HepG2 (cell line): Measurements from ENCODE around the gene NCOA3. TPM values are rescaled to one million over a fixed set of nuclear protein-coding genes. Genes with fewer than 3 reads are reported as not detected.
A peak's percentile ranks its signal among the peaks of the same experiment; 100 is the strongest.

Experiments used
- BRCA1 ChIP-seq: sonication (generic); formaldehyde crosslinking; IDR thresholded peaks from 2 replicates; pipeline ENCODE4 v1.4.0; 2020; ENCODE audit warnings: missing genetic modification reagents
- FOXA3 ChIP-seq: IDR thresholded peaks from 2 replicates; pipeline ENCODE4 v1.6.1; 2016; ENCODE audit warnings: missing genetic modification reagents, missing compliant biosample characterization
- FOXM1 ChIP-seq: sonication (generic); formaldehyde crosslinking; IDR thresholded peaks from 2 replicates; pipeline ENCODE4 v1.5.0; 2020; ENCODE audit warnings: missing genetic modification reagents
- JUN ChIP-seq: sonication (generic); formaldehyde crosslinking; IDR thresholded peaks from 2 replicates; pipeline ENCODE4 v1.4.0; 2020; ENCODE audit warnings: mild to moderate bottlenecking, missing genetic modification reagents
- KLF15 ChIP-seq: sonication (generic); formaldehyde crosslinking; IDR thresholded peaks from 2 replicates; pipeline ENCODE4 v1.8.1; 2023; ENCODE audit warnings: borderline replicate concordance, mild to moderate bottlenecking, inconsistent platforms, missing genetic modification reagents, mixed read lengths
- KLF16 ChIP-seq, 2 experiments: sonication (generic) in 1 of 2; formaldehyde crosslinking in 1 of 2; IDR thresholded peaks; 2 replicates each; pipeline versions ENCODE4 v1.6.1 to v1.8.0; 2016 to 2023; ENCODE audit warnings: missing genetic modification reagents in 2 of 2, missing compliant biosample characterization in 1 of 2
- MED8 ChIP-seq: sonication (generic); formaldehyde crosslinking; IDR thresholded peaks from 2 replicates; pipeline ENCODE4 v1.8.1; 2023; ENCODE audit warnings: mild to moderate bottlenecking, missing genetic modification reagents; ENCODE audit not compliant: insufficient replicate concordance
- MXD4 ChIP-seq: IDR thresholded peaks from 2 replicates; pipeline ENCODE4 v1.6.1; 2016; ENCODE audit warnings: mild to moderate bottlenecking, missing biosample characterization, missing genetic modification reagents
- MXI1 ChIP-seq: IDR thresholded peaks from 3 replicates; pipeline ENCODE4 v1.6.1; 2012; ENCODE audit warnings: low read depth, low read length, inconsistent platforms, borderline replicate concordance
- NCOA2 ChIP-seq: sonication (generic); formaldehyde crosslinking; IDR thresholded peaks from 2 replicates; pipeline ENCODE4 v1.8.0; 2022; ENCODE audit warnings: inconsistent platforms
- PBX2 ChIP-seq: IDR thresholded peaks from 2 replicates; pipeline ENCODE4 v1.6.1; 2016; ENCODE audit warnings: control low read depth
- POLR2A ChIP-seq, 2 experiments: IDR thresholded peaks; 2 replicates each; pipeline ENCODE4 v1.6.1; 2011; ENCODE audit warnings: low read depth in 2 of 2, low read length in 2 of 2, mild to moderate bottlenecking in 1 of 2, moderate library complexity in 1 of 2; ENCODE audit not compliant: insufficient read depth in 1 of 2
- SMARCC2 ChIP-seq: fragments of 450-650 bp; IDR thresholded peaks from 2 replicates; pipeline ENCODE4 v1.6.1; 2017; ENCODE audit warnings: antibody characterized with exemption, mild to moderate bottlenecking
- SMC3 ChIP-seq: IDR thresholded peaks from 2 replicates; pipeline ENCODE4 v1.6.1; 2011; ENCODE audit warnings: low read length, improper control_type of control experiment
- SP5 ChIP-seq: IDR thresholded peaks from 2 replicates; pipeline ENCODE4 v1.6.1; 2016; ENCODE audit warnings: low read depth, borderline replicate concordance
- SRSF1 ChIP-seq: fragments of 200-400 bp; formaldehyde crosslinking; optimal IDR thresholded peaks from 2 replicates; pipeline ENCODE3; 2017; ENCODE audit warnings: mild to moderate bottlenecking, low read depth, low read length, moderate library complexity
- TMF1 ChIP-seq: sonication (generic); formaldehyde crosslinking; IDR thresholded peaks from 2 replicates; pipeline ENCODE4 v1.8.1; 2022; ENCODE audit warnings: low read depth, missing genetic modification reagents
- YEATS4 ChIP-seq: sonication (generic); formaldehyde crosslinking; IDR thresholded peaks from 2 replicates; pipeline ENCODE4 v1.4.0; 2020; ENCODE audit warnings: missing genetic modification reagents, borderline replicate concordance
- ZNF143 ChIP-seq: sonication (generic); formaldehyde crosslinking; IDR thresholded peaks from 2 replicates; pipeline ENCODE4 v1.4.0; 2020; ENCODE audit warnings: missing genetic modification reagents
- ZNF501 ChIP-seq: sonication (generic); formaldehyde crosslinking; IDR thresholded peaks from 2 replicates; pipeline ENCODE4 v1.5.1; 2020; ENCODE audit warnings: mild to moderate bottlenecking, moderate library complexity, missing genetic modification reagents
- ZNF530 ChIP-seq: sonication (generic); formaldehyde crosslinking; IDR thresholded peaks from 2 replicates; pipeline ENCODE4 v1.5.0; 2020; ENCODE audit warnings: low read depth, mild to moderate bottlenecking, missing genetic modification reagents
- ZNF580 ChIP-seq: IDR thresholded peaks from 2 replicates; pipeline ENCODE4 v1.6.1; 2016; ENCODE audit warnings: low read depth, borderline replicate concordance
- ZNF691 ChIP-seq: sonication (generic); formaldehyde crosslinking; IDR thresholded peaks from 2 replicates; pipeline ENCODE4 v1.4.0; 2020; ENCODE audit warnings: missing genetic modification reagents, low read depth, mild to moderate bottlenecking, borderline replicate concordance
- ZNF879 ChIP-seq: sonication (generic); formaldehyde crosslinking; IDR thresholded peaks from 2 replicates; pipeline ENCODE4 v1.8.1; 2023; ENCODE audit warnings: missing genetic modification reagents
- ZNF891 ChIP-seq: sonication (generic); formaldehyde crosslinking; IDR thresholded peaks from 2 replicates; pipeline ENCODE4 v1.5.0; 2020; ENCODE audit warnings: mild to moderate bottlenecking, missing genetic modification reagents
- ZSCAN9 ChIP-seq: IDR thresholded peaks from 2 replicates; pipeline ENCODE4 v1.6.1; 2016; ENCODE audit warnings: borderline replicate concordance
- polyA plus RNA-seq, 8 experiments: library from polyadenylated mRNA; depleted of rRNA in 3 of 8; stranded (reverse) in 7 of 8; unstranded in 1 of 8; fragments of >200 nt; fragmentation: Illumina TruSeq in 4 of 8; extraction: Trizol in 4 of 8; gene quantifications; 2 replicates each; pipeline versions ENCODE4 v1.2.1 to v1.2.3, GENCODE V29; 2011 to 2016; ENCODE audit warnings: low read depth in 4 of 8, missing spikeins in 1 of 8, mixed read lengths in 1 of 8; ENCODE audit not compliant: insufficient read depth in 1 of 8
- total RNA-seq, 5 experiments: library from RNA; depleted of rRNA; stranded (reverse); fragments of >200 nt; fragmentation: Illumina TruSeq; extraction: Trizol; gene quantifications; 2 replicates each; pipeline ENCODE4 v1.2.3, GENCODE V29; 2016; ENCODE audit warnings: low read depth in 1 of 5
- TF ChIP-seq, protein P1 (sequence below): IDR thresholded peaks from 2 replicates; pipeline ENCODE4 v1.6.1; 2016; ENCODE audit warnings: mild to moderate bottlenecking, missing biosample characterization, missing genetic modification reagents
- TF ChIP-seq, protein P2 (sequence below): IDR thresholded peaks from 2 replicates; pipeline ENCODE4 v1.6.1; 2016

The NCOA3 gene
- total and polyA plus RNA-seq, 2 of the 13 experiments (the other 11 are each of a cell fraction or from before 2014, with no cell fraction given) = 35.0 to 56.8 TPM

DNA sequence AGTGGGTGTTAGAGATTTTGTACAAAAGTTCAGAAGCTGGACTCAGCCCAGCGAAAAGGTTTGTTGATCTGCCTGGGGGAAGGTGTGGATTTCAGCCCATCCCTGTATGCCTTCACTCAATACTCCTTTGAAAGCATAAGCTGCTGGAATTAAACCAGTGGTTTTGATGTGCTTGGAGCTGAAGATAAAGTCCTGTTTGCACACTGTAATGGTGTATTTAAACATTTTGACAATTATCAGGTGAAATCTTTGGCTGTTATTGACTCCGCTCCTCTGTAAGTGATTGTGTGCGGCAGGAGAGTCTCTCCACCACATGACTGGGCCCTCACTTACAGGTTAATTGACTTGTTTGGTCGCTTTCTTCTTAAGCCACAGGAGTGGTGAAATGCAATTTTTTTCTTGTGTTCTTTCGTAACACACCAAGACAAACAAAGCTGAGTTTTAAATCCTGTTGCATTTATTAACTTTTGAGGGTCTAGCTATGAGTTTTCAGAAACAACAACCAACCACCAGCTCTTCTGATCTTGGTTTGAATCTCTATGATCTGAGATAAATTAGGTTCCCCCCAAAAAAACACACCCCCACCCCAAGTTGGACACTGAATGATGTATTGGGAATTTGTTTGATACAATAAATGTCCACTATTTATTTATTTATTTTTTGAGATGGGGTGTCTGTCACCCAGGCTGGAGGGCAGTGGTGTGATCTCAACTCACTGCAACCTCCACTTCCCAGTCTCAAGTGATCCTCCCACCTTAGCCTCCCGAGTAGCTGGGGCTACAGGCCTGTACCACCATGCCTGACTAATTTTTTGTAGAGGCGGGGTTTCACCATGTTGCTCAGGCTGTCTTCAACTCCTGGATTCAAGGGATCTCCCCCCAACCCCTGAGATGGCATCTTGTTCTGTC is 46.3 kb upstream of the NCOA3 start (continued):
- peak; percentile 97 for TF ChIP-seq JUN
- TF ChIP-seq BRCA1 (CRISPR knock-in tag) = 0 out of 2 replicates have a peak, but pooled peaks have one; percentile 37
- TF ChIP-seq KLF15 (CRISPR knock-in tag) = peak; percentile 64; the same call in 1 of the 2 replicates
- TF ChIP-seq NCOA2 (CRISPR knock-in tag) = peak; percentile 99
- TF ChIP-seq ZNF580 (CRISPR knock-in tag) = peak; percentile 13; the same call in 1 of the 2 replicates
- peak; percentile 92 for TF ChIP-seq YEATS4
- TF ChIP-seq, protein P1, sequence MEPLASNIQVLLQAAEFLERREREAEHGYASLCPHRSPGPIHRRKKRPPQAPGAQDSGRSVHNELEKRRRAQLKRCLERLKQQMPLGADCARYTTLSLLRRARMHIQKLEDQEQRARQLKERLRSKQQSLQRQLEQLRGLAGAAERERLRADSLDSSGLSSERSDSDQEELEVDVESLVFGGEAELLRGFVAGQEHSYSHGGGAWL (CRISPR knock-in tag) = no peak
- TF ChIP-seq PBX2 (CRISPR knock-in tag) = no peak
- peak; percentile 94 for TF ChIP-seq SP5 (CRISPR knock-in tag)
- peak; percentile 98 for TF ChIP-seq FOXA3
- peak; percentile 91; the same call in 1 of the 2 replicates for TF ChIP-seq ZSCAN9 (CRISPR knock-in tag)
- TF ChIP-seq POLR2A (IDR thresholded peaks at IDR 0.05; ENCODE audit: insufficient read depth in 1 of 2, low read depth in 2 of 2, low read length in 2 of 2) = no peak
- peak; percentile 67; the same call in 1 of the 2 replicates for TF ChIP-seq ZNF143 (CRISPR knock-in tag)
- peak; percentile 81; the same call in 1 of the 2 replicates for TF ChIP-seq ZNF691
- TF ChIP-seq ZNF530 (CRISPR knock-in tag) = no peak
- no peak for TF ChIP-seq ZNF879
- TF ChIP-seq SMARCC2 = no peak; the same call in 1 of the 2 replicates
- TF ChIP-seq MXD4 (CRISPR knock-in tag) = peak; percentile 57
- peak; percentile 79 for TF ChIP-seq ZNF501 (CRISPR knock-in tag)
- TF ChIP-seq TMF1 (CRISPR knock-in tag) = 0 out of 2 replicates have a peak, but pooled peaks have one; percentile 59
- TF ChIP-seq ZNF891 (CRISPR knock-in tag) = no peak
- TF ChIP-seq FOXM1 (CRISPR knock-in tag) = no peak
- peak; percentile 98 for TF ChIP-seq MED8
- TF ChIP-seq, protein P2, sequence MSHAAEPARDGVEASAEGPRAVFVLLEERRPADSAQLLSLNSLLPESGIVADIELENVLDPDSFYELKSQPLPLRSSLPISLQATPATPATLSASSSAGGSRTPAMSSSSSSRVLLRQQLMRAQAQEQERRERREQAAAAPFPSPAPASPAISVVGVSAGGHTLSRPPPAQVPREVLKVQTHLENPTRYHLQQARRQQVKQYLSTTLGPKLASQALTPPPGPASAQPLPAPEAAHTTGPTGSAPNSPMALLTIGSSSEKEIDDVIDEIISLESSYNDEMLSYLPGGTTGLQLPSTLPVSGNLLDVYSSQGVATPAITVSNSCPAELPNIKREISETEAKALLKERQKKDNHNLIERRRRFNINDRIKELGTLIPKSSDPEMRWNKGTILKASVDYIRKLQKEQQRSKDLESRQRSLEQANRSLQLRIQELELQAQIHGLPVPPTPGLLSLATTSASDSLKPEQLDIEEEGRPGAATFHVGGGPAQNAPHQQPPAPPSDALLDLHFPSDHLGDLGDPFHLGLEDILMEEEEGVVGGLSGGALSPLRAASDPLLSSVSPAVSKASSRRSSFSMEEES (CRISPR knock-in tag) = peak; percentile 99
- TF ChIP-seq SMC3 = peak; percentile 22; the same call in 1 of the 2 replicates
- peak in 1 of 2 experiments; percentile 60; a peak in 1 of 4 replicates for TF ChIP-seq KLF16 (CRISPR knock-in tag; IDR thresholded peaks at IDR 0.05)
- no peak for TF ChIP-seq SRSF1
- TF ChIP-seq MXI1 = no peak; the same call in 2 of the 3 replicates
